GM23248 (cell line): ENCODE data around the gene HES2. TPM values are rescaled to one million over a fixed set of nuclear protein-coding genes. Genes with fewer than 3 reads are reported as not detected.
A peak's percentile ranks its signal among the peaks of the same experiment; 100 is the strongest.
"Not testable (repeated sequence)": the region's sequence is repeated elsewhere in the genome, so short reads cannot be mapped to it uniquely, and the experiment has no call there.

ENCODE experiments used
- DNase-seq: peaks from one replicate; pipeline ENCODE4 v3.0.0-alpha.2; 2015
- H2AFZ ChIP-seq: fragments of 200-600 bp; sonication (generic); 2 replicates; pipeline ENCODE4 v1.6.1; 2016; ENCODE audit warnings: antibody characterized with exemption
- H3F3A ChIP-seq: fragments of 200-600 bp; sonication (generic); 2 replicates; pipeline ENCODE4 v1.6.1; 2016; ENCODE audit warnings: mild to moderate bottlenecking, antibody characterized with exemption, mixed run types; ENCODE audit not compliant: insufficient read depth
- H3K27ac ChIP-seq: fragments of 200-600 bp; sonication (generic); 2 replicates; pipeline ENCODE4 v1.5.1; 2016; ENCODE audit warnings: mild to moderate bottlenecking
- H3K27me3 ChIP-seq: fragments of 200-600 bp; sonication (generic); replicated peaks from 2 replicates; pipeline ENCODE4 v1.6.1; 2016; ENCODE audit warnings: mild to moderate bottlenecking; ENCODE audit not compliant: insufficient read depth
- H3K36me3 ChIP-seq: fragments of 200-600 bp; sonication (generic); 2 replicates; pipeline ENCODE4 v1.6.1; 2016; ENCODE audit warnings: low read depth, mild to moderate bottlenecking
- H3K4me1 ChIP-seq: fragments of 200-600 bp; sonication (generic); 2 replicates; pipeline ENCODE4 v1.6.1; 2016; ENCODE audit warnings: mild to moderate bottlenecking; ENCODE audit not compliant: insufficient read depth
- H3K4me2 ChIP-seq: fragments of 200-600 bp; sonication (generic); one replicate; pipeline ENCODE4 v1.6.1; 2016; ENCODE audit warnings: mild to moderate bottlenecking; ENCODE audit not compliant: unreplicated experiment
- H3K4me3 ChIP-seq: fragments of 200-600 bp; sonication (generic); 2 replicates; pipeline ENCODE4 v1.5.1; 2016; ENCODE audit warnings: mild to moderate bottlenecking
- H3K79me2 ChIP-seq: fragments of 200-600 bp; sonication (generic); 2 replicates; pipeline ENCODE4 v1.6.1; 2016; ENCODE audit warnings: mild to moderate bottlenecking; ENCODE audit not compliant: insufficient read depth
- H3K9ac ChIP-seq: fragments of 200-600 bp; sonication (generic); 2 replicates; pipeline ENCODE4 v1.6.1; 2016; ENCODE audit warnings: mild to moderate bottlenecking
- H3K9me2 ChIP-seq: fragments of 200-600 bp; sonication (generic); 2 replicates; pipeline ENCODE4 v1.6.1; 2016; ENCODE audit warnings: mixed run types, mild to moderate bottlenecking, moderate library complexity; ENCODE audit not compliant: insufficient read depth
- H3K9me3 ChIP-seq: fragments of 200-600 bp; sonication (generic); one replicate; pipeline ENCODE4 v1.6.1; 2017; ENCODE audit warnings: low read depth
- H4K20me1 ChIP-seq: fragments of 200-600 bp; sonication (generic); 2 replicates; pipeline ENCODE4 v1.6.0; 2016; ENCODE audit not compliant: insufficient read depth
- EZH2 ChIP-seq: fragments of 200-600 bp; sonication (generic); IDR thresholded peaks from 2 replicates; pipeline ENCODE4 v1.6.1; 2018; ENCODE audit warnings: antibody characterized with exemption, mild to moderate bottlenecking; ENCODE audit not compliant: insufficient read depth, poor library complexity, severe bottlenecking
- EZH2phosphoT487 ChIP-seq: fragments of 200-600 bp; sonication (generic); IDR thresholded peaks from 2 replicates; pipeline ENCODE4 v1.6.1; 2018; ENCODE audit warnings: antibody characterized with exemption, moderate library complexity, mild to moderate bottlenecking, low read depth; ENCODE audit not compliant: insufficient read depth
- WGBS, 2 experiments: methylation state at CpG; one replicate each; pipeline ENCODE4 v1.1.6; 2015 to 2017; ENCODE audit warnings: low lambda C conversion rate in 2 of 2, low coverage in 1 of 2; ENCODE audit errors: missing lambda C conversion rate in 2 of 2; 5-methylcytosine and 5-hydroxymethylcytosine counted together
- in situ Hi-C: fragments of 300-500 bp; cut with MboI; formaldehyde crosslinking; loops from 2 replicates; pipeline ENCODE4 v1.15.0; 2020
- polyA plus RNA-seq: library from polyadenylated mRNA; unstranded; fragments of >200 nt; fragmentation: Nextera tagmentation; extraction: Ambion mirVana; gene quantifications from 2 replicates; pipeline ENCODE4 v1.2.1, GENCODE V29; 2016
- total RNA-seq: library from RNA; depleted of rRNA; stranded (reverse); fragments of >200 nt; shearing (Covaris generic); gene quantifications from 2 replicates; pipeline ENCODE4 v1.2.3, GENCODE V29; 2014

HES2 gene
- total and polyA plus RNA-seq, 2 experiments from 2014 or later: not detected

- DNase-seq: no peak
- Histone ChIP-seq H3K36me3 (no peaks in the 10 kb centered on the region), H3K4me1 (no peaks in the 10 kb centered on the region), H3K9ac (no peak overlapping the region), H2AFZ (no peak overlapping the region), H3K4me3 (no peak overlapping the region), H3K27me3 (peaks cover 27% of the 10 kb centered on the region), H3K9me2 (no peaks in the 10 kb centered on the region), H3K27ac (no peak overlapping the region), H3K4me2 (no peak overlapping the region), H3F3A (no peaks in the 10 kb centered on the region), H3K9me3 (no peaks in the 10 kb centered on the region), H3K79me2 (no peaks in the 10 kb centered on the region), H4K20me1 (no peaks in the 10 kb centered on the region)
- in situ Hi-C loops: no loop called here
- WGBS, 2 experiments: 81 to 88% methylated on average over 19 to 20 of the region's 21 CpGs
- TF ChIP-seq EZH2: no peak
- no peak for TF ChIP-seq EZH2phosphoT487
These were observed 23.8 kb upstream of the HES2 start for GRCh38 chr1:6443339-6444115.

DNA sequence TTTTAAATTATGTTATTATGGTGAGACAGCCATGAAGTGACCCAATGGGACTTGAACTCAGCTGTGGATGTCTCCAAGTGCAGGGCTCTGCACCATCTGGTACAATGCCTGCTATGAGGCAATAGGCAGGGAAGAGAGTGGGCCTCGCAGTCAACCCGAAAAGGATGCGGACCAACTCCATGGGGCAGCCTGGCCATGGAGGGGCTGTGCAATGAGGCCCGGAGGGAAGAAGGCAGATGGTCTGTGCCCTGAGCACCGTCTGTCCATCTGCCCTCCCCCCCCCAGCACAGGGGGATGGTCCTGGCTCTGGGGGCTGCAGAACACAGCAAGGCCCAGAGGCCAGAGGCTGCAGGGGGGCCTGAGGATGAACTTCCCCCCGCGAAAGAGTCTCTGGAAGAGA is 21.9 kb upstream of the HES2 start:
- H3K9me2 ChIP-seq: no peaks in the 10 kb centered on the region
- H3K79me2 ChIP-seq: no peaks in the 10 kb centered on the region
- no peaks in the 10 kb centered on the region for H3K36me3 ChIP-seq
- H3K4me1 ChIP-seq: no peaks in the 10 kb centered on the region
- DNase-seq: no peak
- H3K4me2 ChIP-seq: no peak overlapping the region
- peaks cover 13% of the 10 kb centered on the region for H3K27me3 ChIP-seq
- no peak overlapping the region for H3K27ac ChIP-seq
- 77 to 83% methylated on average over 4 to 7 of the region's 7 CpGs for WGBS, 2 experiments
- H3K9me3 ChIP-seq: no peaks in the 10 kb centered on the region
- H3K9ac ChIP-seq: no peak overlapping the region
- H3K4me3 ChIP-seq: no peak overlapping the region
- no peaks in the 10 kb centered on the region for H4K20me1 ChIP-seq
- no peak for TF ChIP-seq EZH2phosphoT487
- no peak for TF ChIP-seq EZH2
- in situ Hi-C loops: no loop called here
- no peaks in the 10 kb centered on the region for H3F3A ChIP-seq
- H2AFZ ChIP-seq: no peak overlapping the region

DNA sequence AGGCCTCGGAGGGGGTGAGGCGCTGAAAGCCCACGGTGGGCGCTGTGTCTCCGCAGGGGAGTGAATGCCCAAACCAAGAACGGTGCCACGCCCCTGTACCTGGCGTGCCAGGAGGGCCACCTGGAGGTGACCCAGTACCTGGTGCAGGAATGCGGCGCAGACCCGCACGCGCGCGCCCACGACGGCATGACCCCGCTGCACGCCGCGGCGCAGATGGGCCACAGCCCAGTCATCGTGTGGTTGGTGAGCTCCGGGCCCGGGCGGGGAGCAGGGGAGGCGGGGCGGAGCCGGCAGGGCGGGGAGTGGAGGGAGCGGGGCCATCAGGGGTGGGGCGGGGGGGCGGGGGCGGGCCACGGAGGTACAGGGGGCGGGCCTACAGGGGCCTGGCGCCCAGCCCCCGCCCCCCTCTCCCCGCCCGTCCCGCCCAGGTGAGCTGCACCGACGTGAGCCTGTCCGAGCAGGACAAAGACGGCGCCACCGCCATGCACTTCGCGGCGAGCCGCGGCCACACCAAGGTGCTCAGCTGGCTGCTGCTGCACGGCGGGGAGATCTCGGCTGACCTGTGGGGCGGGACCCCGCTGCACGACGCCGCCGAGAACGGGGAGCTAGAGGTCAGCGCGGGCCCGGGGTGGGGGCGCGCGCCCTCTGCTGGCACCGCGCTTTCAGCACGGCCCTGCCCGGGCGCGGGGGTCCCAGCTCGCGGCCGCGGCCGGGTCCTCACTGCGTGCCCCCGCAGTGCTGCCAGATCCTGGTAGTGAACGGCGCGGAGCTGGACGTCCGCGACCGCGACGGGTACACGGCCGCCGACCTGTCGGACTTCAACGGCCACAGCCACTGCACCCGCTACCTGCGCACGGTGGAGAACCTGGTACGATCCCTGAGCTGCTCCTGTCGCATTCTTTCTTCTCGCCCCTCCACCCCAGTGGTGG is 20.7 kb upstream of the HES2 start:
- no peaks in the 10 kb centered on the region for H3K79me2 ChIP-seq
- no peaks in the 10 kb centered on the region for H3F3A ChIP-seq
- peaks cover 13% of the 10 kb centered on the region for H3K27me3 ChIP-seq
- in situ Hi-C loops: no loop called here
- H3K4me2 ChIP-seq: no peak overlapping the region
- no peaks in the 10 kb centered on the region for H3K9me2 ChIP-seq
- no peak overlapping the region for H3K9ac ChIP-seq
- no peaks in the 10 kb centered on the region for H3K4me1 ChIP-seq
- no peak overlapping the region for H2AFZ ChIP-seq
- H3K9me3 ChIP-seq: no peaks in the 10 kb centered on the region
- no peaks in the 10 kb centered on the region for H4K20me1 ChIP-seq
- H3K4me3 ChIP-seq: no peak overlapping the region
- 12 to 16% methylated on average over 42 to 92 of the region's 101 CpGs for WGBS, 2 experiments
- TF ChIP-seq EZH2phosphoT487: no peak
- no peak for TF ChIP-seq EZH2
- no peak overlapping the region for H3K27ac ChIP-seq
- no peaks in the 10 kb centered on the region for H3K36me3 ChIP-seq
- peak; percentile 66 for DNase-seq

DNA sequence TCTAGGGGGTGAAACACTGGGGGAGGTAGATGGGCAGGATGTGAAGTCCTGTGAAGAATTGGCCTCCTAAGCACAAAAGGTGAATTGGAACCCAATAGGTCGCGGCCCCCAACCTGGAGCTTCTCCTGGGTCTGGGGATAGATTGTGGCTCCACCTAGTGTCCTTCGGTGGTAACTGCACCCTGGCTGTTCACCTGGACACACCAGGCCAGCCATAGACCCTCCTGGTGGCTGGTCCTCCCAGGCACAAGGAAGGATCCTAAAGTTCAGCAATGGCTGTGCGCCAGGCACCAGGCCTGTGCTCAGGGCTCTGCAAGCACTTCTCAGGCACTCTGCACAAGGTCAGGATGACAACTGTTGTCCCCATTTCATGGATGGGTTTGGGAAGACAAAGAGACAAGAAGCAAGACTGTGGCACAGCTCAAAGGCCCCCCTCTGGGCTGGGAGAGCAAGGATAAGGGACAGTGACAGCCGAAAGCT is 18.4 kb upstream of the HES2 start:
- Histone ChIP-seq H2AFZ (no peak overlapping the region), H3K4me1 (no peaks in the 10 kb centered on the region), H3K4me3 (no peak overlapping the region), H3K27me3 (peaks cover 13% of the 10 kb centered on the region), H3K9me2 (no peaks in the 10 kb centered on the region), H3K9ac (no peak overlapping the region), H3K79me2 (no peaks in the 10 kb centered on the region), H3K9me3 (no peaks in the 10 kb centered on the region), H3K4me2 (no peak overlapping the region), H4K20me1 (no peaks in the 10 kb centered on the region), H3K27ac (no peak overlapping the region), H3F3A (no peaks in the 10 kb centered on the region), H3K36me3 (no peaks in the 10 kb centered on the region)
- in situ Hi-C loops: no loop called here
- WGBS, 2 experiments: 0% methylated on average over 4 to 5 of the region's 5 CpGs
- DNase-seq: peak; percentile 53
- TF ChIP-seq EZH2 (no peak), EZH2phosphoT487 (no peak)

DNA sequence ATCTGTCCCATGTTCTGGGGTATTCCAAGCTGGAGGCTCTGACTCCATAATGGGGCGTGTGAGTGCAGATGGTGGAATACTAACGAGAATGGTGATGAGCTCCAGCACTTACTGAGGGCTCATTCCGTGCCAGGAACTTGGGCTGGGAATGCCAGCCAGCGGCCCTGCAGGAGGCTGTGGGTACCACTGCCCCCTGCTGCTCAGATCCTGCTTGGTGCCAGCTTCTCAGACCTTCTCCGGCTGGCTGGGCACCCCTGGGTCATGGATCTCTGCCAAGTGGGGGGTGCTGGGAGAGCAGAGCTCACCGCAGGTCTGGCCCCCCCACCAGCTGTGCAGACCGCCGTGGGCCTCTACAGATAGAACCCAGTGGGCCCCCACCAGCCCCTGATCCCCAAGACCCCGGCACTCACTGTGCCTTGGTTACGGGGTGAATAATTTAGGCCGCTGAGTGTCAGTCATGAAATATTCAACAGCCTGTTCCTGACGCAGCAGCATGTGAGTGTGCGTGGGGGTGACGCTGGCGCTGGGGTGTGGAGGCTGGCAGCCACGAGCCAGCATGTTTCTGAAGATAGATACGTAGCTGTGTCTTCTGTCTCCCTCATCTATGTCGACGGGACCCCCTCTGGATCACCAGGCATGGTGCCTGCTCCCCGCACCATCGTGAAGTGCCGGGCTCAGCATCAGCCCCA is 17.4 kb upstream of the HES2 start:
- H3K36me3 ChIP-seq, H3K4me1 ChIP-seq, in situ Hi-C loops, H3K79me2 ChIP-seq, H3K9me2 ChIP-seq, H3K9ac ChIP-seq, H4K20me1 ChIP-seq, H3K4me3 ChIP-seq, H3F3A ChIP-seq, H3K27ac ChIP-seq, H3K4me2 ChIP-seq, H3K9me3 ChIP-seq, H2AFZ ChIP-seq: not testable (repeated sequence)
- DNase-seq: peak; percentile 42
- WGBS, 2 experiments: 32 to 36% methylated on average over 22 of the region's 22 CpGs
- peaks cover 12% of the 10 kb centered on the region for H3K27me3 ChIP-seq

DNA sequence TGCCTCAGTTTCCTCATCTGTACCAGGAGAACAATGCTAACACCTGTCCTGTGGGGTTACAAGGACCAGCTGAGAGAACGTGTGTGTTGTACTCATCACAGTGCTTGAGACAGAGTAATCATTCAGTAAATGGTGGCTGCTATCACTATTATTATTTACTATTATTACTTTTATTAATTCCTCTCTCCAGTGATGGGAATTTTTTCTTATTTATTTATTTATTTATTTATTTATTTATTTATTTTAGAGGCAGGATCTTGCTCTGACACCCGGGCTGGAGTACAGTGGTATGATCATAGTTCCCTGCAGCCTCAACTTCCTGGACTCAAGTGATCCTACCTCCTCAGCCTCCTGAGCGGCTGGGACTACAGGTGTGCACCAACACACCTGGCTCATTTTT is 16.6 kb upstream of the HES2 start:
- H3K4me2 ChIP-seq, H2AFZ ChIP-seq, H3K4me3 ChIP-seq, H3F3A ChIP-seq, in situ Hi-C loops, H3K9ac ChIP-seq, H3K4me1 ChIP-seq, H3K9me2 ChIP-seq, H3K9me3 ChIP-seq, H3K27ac ChIP-seq, DNase-seq, H3K79me2 ChIP-seq, H3K27me3 ChIP-seq, H3K36me3 ChIP-seq, H4K20me1 ChIP-seq: not testable (repeated sequence)
- WGBS, 2 experiments: 39 to 42% methylated on average over 3 of the region's 3 CpGs
